Neural progenitor cell (in vitro differentiated cells): ENCODE data around the gene RAD51AP1. TPM values are rescaled to one million over a fixed set of nuclear protein-coding genes. Genes with fewer than 3 reads are reported as not detected.

Experiments
- DNase-seq: peaks from one replicate; pipeline ENCODE4 v3.0.0-alpha.2; 2016; ENCODE audit warnings: low spot score
- H2AFZ ChIP-seq: fragments of 200-600 bp; sonication (generic); replicated peaks from 2 replicates; pipeline ENCODE4 v1.6.1; 2016; ENCODE audit warnings: antibody characterized with exemption
- H3F3A ChIP-seq: fragments of 200-600 bp; sonication (generic); 2 replicates; pipeline ENCODE4 v1.6.1; 2016; ENCODE audit warnings: antibody characterized with exemption, low read depth
- H3K27ac ChIP-seq: fragments of 200-600 bp; sonication (generic); 2 replicates; pipeline ENCODE4 v1.5.1; 2016; ENCODE audit warnings: mild to moderate bottlenecking
- H3K27me3 ChIP-seq: fragments of 200-600 bp; sonication (generic); 2 replicates; pipeline ENCODE4 v1.6.1; 2016; ENCODE audit warnings: mild to moderate bottlenecking, moderate library complexity
- H3K36me3 ChIP-seq: fragments of 200-600 bp; sonication (generic); 2 replicates; pipeline ENCODE4 v1.5.1; 2016
- H3K4me1 ChIP-seq: fragments of 200-600 bp; sonication (generic); 2 replicates; pipeline ENCODE4 v1.6.1; 2016; ENCODE audit warnings: mixed run types
- H3K4me2 ChIP-seq: fragments of 200-600 bp; sonication (generic); 2 replicates; pipeline ENCODE4 v1.6.1; 2016
- H3K4me3 ChIP-seq: fragments of 200-600 bp; sonication (generic); 2 replicates; pipeline ENCODE4 v1.5.1; 2016
- H3K79me2 ChIP-seq: fragments of 200-600 bp; sonication (generic); 2 replicates; pipeline ENCODE4 v1.6.1; 2016; ENCODE audit warnings: low read depth
- H3K9ac ChIP-seq: fragments of 200-600 bp; sonication (generic); 2 replicates; pipeline ENCODE4 v1.6.1; 2016
- H3K9me3 ChIP-seq: fragments of 200-600 bp; sonication (generic); 2 replicates; pipeline ENCODE4 v1.5.1; 2016; ENCODE audit warnings: low read depth
- H4K20me1 ChIP-seq: fragments of 200-600 bp; sonication (generic); 2 replicates; pipeline ENCODE4 v1.6.1; 2016; ENCODE audit warnings: low read depth
- H3K27ac Mint-ChIP-seq: 3 replicates; pipeline ENCODE4 v1.8.0; 2021; ENCODE audit warnings: mixed read lengths
- H3K27me3 Mint-ChIP-seq: 2 replicates; pipeline ENCODE4 v1.8.0; 2022; ENCODE audit warnings: low read depth, mild to moderate bottlenecking, inconsistent platforms, moderate library complexity, mixed read lengths; ENCODE audit not compliant: insufficient read depth
- H3K36me3 Mint-ChIP-seq: 3 replicates; pipeline ENCODE4 v1.8.0; 2021; ENCODE audit warnings: mixed read lengths
- H3K4me1 Mint-ChIP-seq: 3 replicates; pipeline ENCODE4 v1.8.0; 2021; ENCODE audit warnings: mixed read lengths
- H3K4me3 Mint-ChIP-seq: 3 replicates; pipeline ENCODE4 v1.8.0; 2021; ENCODE audit warnings: mild to moderate bottlenecking, moderate library complexity, mixed read lengths
- H3K9me3 Mint-ChIP-seq: 3 replicates; pipeline ENCODE4 v1.8.0; 2020; ENCODE audit warnings: mixed read lengths
- EZH2 ChIP-seq: fragments of 200-600 bp; sonication (generic); IDR thresholded peaks from 2 replicates; pipeline ENCODE4 v1.6.1; 2017; ENCODE audit warnings: antibody characterized with exemption, mild to moderate bottlenecking, moderate library complexity
- EZH2phosphoT487 ChIP-seq: fragments of 200-600 bp; sonication (generic); IDR thresholded peaks from 2 replicates; pipeline ENCODE4 v1.6.1; 2017; ENCODE audit warnings: antibody characterized with exemption
- total RNA-seq: library from RNA; depleted of rRNA; stranded (reverse); fragments of >200 nt; gene quantifications from 2 replicates; pipeline ENCODE4 v1.2.3, GENCODE V29; 2015; ENCODE audit warnings: low replicate concordance
- TF ChIP-seq, protein P1 (sequence below): fragments of 200-600 bp; sonication (generic); IDR thresholded peaks from 2 replicates; pipeline ENCODE4 v1.5.1; 2017; ENCODE audit warnings: antibody characterized with exemption, mild to moderate bottlenecking

The RAD51AP1 gene
- total RNA-seq, 1 donor from 2014 or later, result 189 TPM

GRCh38 chr12:4579305-4580102 is 40.8 kb downstream of the RAD51AP1 start:
- TF ChIP-seq, protein P1, sequence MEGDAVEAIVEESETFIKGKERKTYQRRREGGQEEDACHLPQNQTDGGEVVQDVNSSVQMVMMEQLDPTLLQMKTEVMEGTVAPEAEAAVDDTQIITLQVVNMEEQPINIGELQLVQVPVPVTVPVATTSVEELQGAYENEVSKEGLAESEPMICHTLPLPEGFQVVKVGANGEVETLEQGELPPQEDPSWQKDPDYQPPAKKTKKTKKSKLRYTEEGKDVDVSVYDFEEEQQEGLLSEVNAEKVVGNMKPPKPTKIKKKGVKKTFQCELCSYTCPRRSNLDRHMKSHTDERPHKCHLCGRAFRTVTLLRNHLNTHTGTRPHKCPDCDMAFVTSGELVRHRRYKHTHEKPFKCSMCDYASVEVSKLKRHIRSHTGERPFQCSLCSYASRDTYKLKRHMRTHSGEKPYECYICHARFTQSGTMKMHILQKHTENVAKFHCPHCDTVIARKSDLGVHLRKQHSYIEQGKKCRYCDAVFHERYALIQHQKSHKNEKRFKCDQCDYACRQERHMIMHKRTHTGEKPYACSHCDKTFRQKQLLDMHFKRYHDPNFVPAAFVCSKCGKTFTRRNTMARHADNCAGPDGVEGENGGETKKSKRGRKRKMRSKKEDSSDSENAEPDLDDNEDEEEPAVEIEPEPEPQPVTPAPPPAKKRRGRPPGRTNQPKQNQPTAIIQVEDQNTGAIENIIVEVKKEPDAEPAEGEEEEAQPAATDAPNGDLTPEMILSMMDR, result peak; percentile 47
- no peak for TF ChIP-seq EZH2phosphoT487
- Histone ChIP-seq H2AFZ (no peak overlapping the region), H3K36me3 (no peaks in the 10 kb centered on the region), H3K27ac (peak overlapping the region; percentile 61), H3F3A (peaks cover 34% of the 10 kb centered on the region), H3K27me3 (no peaks in the 10 kb centered on the region), H3K9me3 (no peaks in the 10 kb centered on the region), H3K4me1 (peaks cover 26% of the 10 kb centered on the region), H3K4me2 (peak overlapping the region; percentile 72), H3K4me3 (no peak overlapping the region), H3K79me2 (no peaks in the 10 kb centered on the region), H4K20me1 (peaks cover 5% of the 10 kb centered on the region), H3K9ac (no peak overlapping the region)
- Mint-ChIP-seq H3K4me3 (no peak overlapping the region), H3K27ac (no peak overlapping the region), H3K9me3 (no peaks in the 10 kb centered on the region), H3K36me3 (no peaks in the 10 kb centered on the region), H3K27me3 (no peaks in the 10 kb centered on the region), H3K4me1 (peaks cover 27% of the 10 kb centered on the region)
- DNase-seq, result peak; percentile 67

GRCh38 chr12:4580281-4580688 is 41.6 kb downstream of the RAD51AP1 start:
- Mint-ChIP-seq H3K27ac (peak overlapping the region; percentile 9), H3K4me1 (peaks cover 27% of the 10 kb centered on the region), H3K27me3 (no peaks in the 10 kb centered on the region), H3K9me3 (no peaks in the 10 kb centered on the region), H3K4me3 (no peak overlapping the region), H3K36me3 (no peaks in the 10 kb centered on the region)
- Histone ChIP-seq H3F3A (peaks cover 34% of the 10 kb centered on the region), H3K4me1 (peaks cover 26% of the 10 kb centered on the region), H3K4me3 (no peak overlapping the region), H4K20me1 (peaks cover 5% of the 10 kb centered on the region), H3K27ac (peak overlapping the region; percentile 61), H3K27me3 (no peaks in the 10 kb centered on the region), H3K9me3 (no peaks in the 10 kb centered on the region), H3K9ac (no peak overlapping the region), H2AFZ (no peak overlapping the region), H3K36me3 (no peaks in the 10 kb centered on the region), H3K79me2 (no peaks in the 10 kb centered on the region), H3K4me2 (peak overlapping the region; percentile 72)
- no peak for TF ChIP-seq EZH2phosphoT487
- TF ChIP-seq EZH2, result no peak
- TF ChIP-seq, protein P1, result no peak
- peak; percentile 87 for DNase-seq

- H3K27me3 Mint-ChIP-seq, result no peaks in the 10 kb centered on the region
- H3K9me3 Mint-ChIP-seq, result no peaks in the 10 kb centered on the region
- H3K9me3 ChIP-seq, result no peaks in the 10 kb centered on the region
- H3K4me3 Mint-ChIP-seq, result no peak overlapping the region
- no peaks in the 10 kb centered on the region for H3K36me3 ChIP-seq
- no peak overlapping the region for H3K4me3 ChIP-seq
- no peak overlapping the region for H3K27ac Mint-ChIP-seq
- H3K9ac ChIP-seq, result no peak overlapping the region
- no peaks in the 10 kb centered on the region for H3K27me3 ChIP-seq
- no peak overlapping the region for H3K27ac ChIP-seq
- H2AFZ ChIP-seq, result no peak overlapping the region
- H3K79me2 ChIP-seq, result no peaks in the 10 kb centered on the region
- TF ChIP-seq, protein P1, result no peak
- TF ChIP-seq EZH2 (no peak), EZH2phosphoT487 (no peak)
- H3K4me1 ChIP-seq, result peaks cover 32% of the 10 kb centered on the region
- peaks cover 31% of the 10 kb centered on the region for H3F3A ChIP-seq
- H4K20me1 ChIP-seq, result peaks cover 5% of the 10 kb centered on the region
- DNase-seq, result no peak
- no peaks in the 10 kb centered on the region for H3K36me3 Mint-ChIP-seq
- H3K4me2 ChIP-seq, result no peak overlapping the region
- H3K4me1 Mint-ChIP-seq, result peaks cover 25% of the 10 kb centered on the region
Observed at GRCh38 chr12:4584281-4584680, 45.6 kb downstream of the RAD51AP1 start.
